ENCODE data around the gene FOXP1. TPM values are rescaled to one million over a fixed set of nuclear protein-coding genes. Genes with fewer than 3 reads are reported as not detected.

FOXP1 gene
- total and polyA plus RNA-seq, 2 of the 13 experiments (the other 11 are each of a cell fraction or from before 2014, with no cell fraction given), result 40.4 to 59.0 TPM

- Histone ChIP-seq H3K9ac (ENCODE audit: insufficient read depth, low read depth, low read length) (no peak overlapping the region), H3K4me2 (ENCODE audit: low read depth, low read length) (peak overlapping the region; percentile 52; the same call in 1 of the 2 replicates), H4K20me1 (ENCODE audit: insufficient read depth, low read length) (no peaks in the 10 kb centered on the region), H3K79me2 (ENCODE audit: insufficient read depth, low read length) (no peaks in the 10 kb centered on the region), H3K4me3 (replicated peaks in 1 of 3; ENCODE audit: insufficient read depth in 1 of 3, low read depth in 2 of 3, low read length in 3 of 3) (no peak overlapping the region), H3K27ac (ENCODE audit: extremely low read length, insufficient read depth, low read length) (peak overlapping the region; percentile 45), H3K4me1 (ENCODE audit: insufficient read depth, low read length) (peaks cover 77% of the 10 kb centered on the region), H3K36me3 (replicated peaks in 1 of 2; ENCODE audit: control insufficient read depth in 1 of 2, insufficient read depth in 2 of 2, low read length in 2 of 2) (no peaks in the 10 kb centered on the region), H3K27me3 (ENCODE audit: control insufficient read depth in 1 of 2, insufficient read depth in 2 of 2, low read length in 2 of 2) (no peaks in the 10 kb centered on the region), H2AFZ (ENCODE audit: low read length) (no peak overlapping the region), H3K9me3 (ENCODE audit: low read length) (no peaks in the 10 kb centered on the region)
- CTCF ChIA-PET (ENCODE audit: low intra/inter-chr PET ratio, low total read pairs), result no interaction called here
- intact Hi-C loops (cut with micrococcal nuclease; ENCODE audit: unreplicated experiment) (no loop called here), in situ Hi-C loops (cut with HindIII; ENCODE audit: extremely low pct_ligation_motif_present, low pct_unique_long_range_greater_than_20kb) (no loop called here)
- FAIRE-seq (no peak), ATAC-seq (no peak), DNase-seq (ENCODE audit: low spot score) (no peak)
- no TSS peak for BruUV-seq (replicated peaks)
- POLR2A ChIA-PET, result interaction anchor here (1.2 kb wide), 1 partner anchor 74 kb away, joined by 6 read pairs; no protein-coding TSS in a partner anchor
- 62% methylated on average over 4 of the region's 4 CpGs for WGBS (ENCODE audit: low lambda C conversion rate)
- TF ChIP-seq SRF (IDR thresholded peaks at IDR 0.05; ENCODE audit: low read depth, low read length), result peak; percentile 59; the same call in 1 of the 2 replicates
- no peak for TF ChIP-seq ZNF282 (IDR thresholded peaks at IDR 0.05; ENCODE audit: partially characterized antibody)
- TF ChIP-seq ZFP82 (CRISPR knock-in tag; IDR thresholded peaks at IDR 0.05; ENCODE audit: borderline replicate concordance), result 0 out of 2 replicates have a peak, but pooled peaks have one; percentile 36
- 0 out of 2 replicates have a peak, but pooled peaks have one; percentile 0 for TF ChIP-seq AHDC1 (CRISPR knock-in tag; IDR thresholded peaks at IDR 0.05; ENCODE audit: borderline replicate concordance)
Observed at GRCh38 chr3:71133865-71134264, 449.7 kb downstream of the FOXP1 start.
